HTR-8/SVneo (cell line): Measurements from ENCODE around the gene SIX1.

Source experiments
- DNase-seq: peaks from one replicate; pipeline ENCODE4 v3.0.0; 2011; ENCODE audit warnings: low spot score, mixed read lengths; ENCODE audit not compliant: insufficient read length
- FAIRE-seq: peaks from 2 replicates; lab custom pipeline; 2011; peaks lifted over from hg19 to GRCh38; lab: Jason Lieb, UNC

SIX1 gene

GRCh38 chr14:60655898-60656685, 6.8 kb upstream of the SIX1 start:
- FAIRE-seq, result no peak
- no peak for DNase-seq

- FAIRE-seq (no peak), DNase-seq (no peak)
Observed at GRCh38 chr14:60655119-60655897, 6.0 kb upstream of the SIX1 start.

GRCh38 chr14:60654334-60654821, 5.1 kb upstream of the SIX1 start:
- DNase-seq, result no peak
- peak; percentile 99 for FAIRE-seq

- FAIRE-seq, result no peak
Observed at GRCh38 chr14:60653701-60654161, 4.5 kb upstream of the SIX1 start.

GRCh38 chr14:60652674-60653651, 3.7 kb upstream of the SIX1 start:
- FAIRE-seq, result no peak
- no peak for DNase-seq

More at GRCh38 chr14:60653701-60654161, 4.5 kb upstream of the SIX1 start:
- no peak for DNase-seq

- DNase-seq (no peak), FAIRE-seq (peak; percentile 91)
Observed at GRCh38 chr14:60651796-60652673, 2.8 kb upstream of the SIX1 start.

GRCh38 chr14:60651086-60651795, 2.0 kb upstream of the SIX1 start:
- peak; percentile 73 for FAIRE-seq
- DNase-seq, result no peak

- no peak for DNase-seq
- no peak for FAIRE-seq
Observed at GRCh38 chr14:60650373-60650961, 1.2 kb upstream of the SIX1 start.

GRCh38 chr14:60649875-60650372, 647 bp upstream of the SIX1 start:
- FAIRE-seq, result no peak
- peak; percentile 87 for DNase-seq

- no peak for DNase-seq
- no peak for FAIRE-seq
Observed at GRCh38 chr14:60648249-60648933, 886 bp downstream of the SIX1 start.

GRCh38 chr14:60647837-60648248, 1.4 kb downstream of the SIX1 start:
- no peak for DNase-seq
- no peak for FAIRE-seq

- FAIRE-seq (no peak), DNase-seq (peak; percentile 87)
Observed at GRCh38 chr14:60647081-60647836, 2.0 kb downstream of the SIX1 start.

- peak; percentile 80 for FAIRE-seq
Observed at GRCh38 chr14:60646226-60646818, 3.0 kb downstream of the SIX1 start.

GRCh38 chr14:60645126-60645741, 4.0 kb downstream of the SIX1 start:
- DNase-seq (no peak), FAIRE-seq (no peak)

More at GRCh38 chr14:60646226-60646818, 3.0 kb downstream of the SIX1 start:
- DNase-seq, result no peak

GRCh38 chr14:60644666-60645065, 4.6 kb downstream of the SIX1 start:
- DNase-seq (no peak), FAIRE-seq (peak; percentile 69)
